Measurements from ENCODE around the gene PRKAA2.
"Not testable (repeated sequence)": the region's sequence is repeated elsewhere in the genome, so short reads cannot be mapped to it uniquely, and the experiment has no call there.

Gene PRKAA2

GRCh38 chr1:56644919-56645676, at the start of gene PRKAA2:
TSS of gene PRKAA2 (plus strand) at chr1:56645314. CDS start at chr1:56645388, 74 bp downstream.
- DNase-seq (ENCODE audit: low read depth in 1 of 2, low spot score in 1 of 2), result no peak

GRCh38 chr1:56595397-56596191, 49.5 kb upstream of the PRKAA2 start:
- DNase-seq (ENCODE audit: low read depth in 1 of 2, low spot score in 1 of 2), result not testable (repeated sequence)

DNA sequence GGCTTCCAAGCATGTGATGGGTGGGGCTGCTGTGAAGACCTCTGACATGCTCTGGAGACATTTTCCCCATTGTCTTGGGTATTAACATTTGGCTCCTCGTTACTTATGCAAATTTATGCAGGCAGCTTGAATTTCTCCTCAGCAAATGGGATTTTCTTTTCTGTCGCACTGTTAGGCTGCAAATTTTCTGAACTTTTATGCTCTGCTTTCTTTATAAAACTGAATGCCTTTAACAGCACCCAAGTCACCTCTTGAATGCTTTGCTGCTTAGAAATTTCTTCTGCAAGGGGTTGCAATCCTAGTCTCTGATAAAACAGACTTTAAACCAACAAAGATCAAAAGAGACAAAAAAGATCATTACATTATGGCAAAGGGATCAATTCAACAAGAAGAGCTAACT, 35.0 kb upstream of the PRKAA2 start:
- DNase-seq (ENCODE audit: low read depth in 1 of 2, low spot score in 1 of 2), result not testable (repeated sequence)

GRCh38 chr1:56610770-56611169, 34.3 kb upstream of the PRKAA2 start:
- DNase-seq (ENCODE audit: low read depth in 1 of 2, low spot score in 1 of 2), result not testable (repeated sequence)

DNA sequence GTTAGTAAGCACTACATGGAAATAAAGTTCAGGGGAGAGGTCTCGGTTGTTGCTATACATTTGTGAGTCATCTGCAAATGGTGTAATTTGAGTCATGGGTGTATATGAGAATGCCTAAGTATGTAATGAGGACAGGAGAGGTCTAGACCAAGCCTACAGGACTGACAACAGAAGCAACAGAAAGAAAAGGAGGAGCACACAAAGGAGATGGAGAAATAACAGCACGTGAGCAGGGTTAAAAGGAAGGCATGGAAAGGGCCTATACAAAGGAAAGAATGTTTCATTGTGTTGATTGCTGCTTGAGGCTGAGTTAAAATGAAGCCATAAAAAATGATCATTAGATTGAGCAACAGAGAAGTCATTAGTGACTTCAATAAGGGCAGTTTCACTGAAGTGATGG, 28.0 kb upstream of the PRKAA2 start:
- no peak for DNase-seq (ENCODE audit: low read depth in 1 of 2, low spot score in 1 of 2)

DNA sequence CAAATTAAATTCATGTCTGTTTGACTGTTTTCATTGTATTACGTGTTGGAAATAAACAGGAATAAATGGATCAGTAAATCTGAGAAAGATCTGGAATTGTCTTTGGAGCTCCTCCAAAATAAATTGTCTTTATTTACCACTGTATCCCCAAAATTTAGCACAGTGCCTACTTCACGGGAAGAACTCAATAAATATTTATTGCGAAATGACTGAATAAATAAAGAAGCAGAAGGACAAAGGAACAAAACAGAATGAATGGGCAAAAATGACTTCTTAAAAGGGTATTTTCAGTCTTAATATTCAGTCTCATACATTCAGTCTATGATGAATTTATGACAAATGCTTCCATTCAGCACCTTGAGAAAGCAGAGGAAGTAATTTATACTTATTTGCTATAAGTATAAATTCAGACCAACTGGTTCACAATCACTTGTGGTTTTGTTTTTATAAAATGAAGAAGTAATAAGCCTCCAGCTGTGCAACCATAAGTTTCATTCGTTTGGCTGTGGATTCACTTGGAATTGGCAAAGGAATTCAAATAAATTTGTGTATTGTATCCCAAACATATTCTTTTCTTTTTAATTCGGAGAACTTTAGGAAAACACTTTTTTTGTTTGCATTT, 19.2 kb upstream of the PRKAA2 start:
- DNase-seq (ENCODE audit: low read depth in 1 of 2, low spot score in 1 of 2), result no peak

DNA sequence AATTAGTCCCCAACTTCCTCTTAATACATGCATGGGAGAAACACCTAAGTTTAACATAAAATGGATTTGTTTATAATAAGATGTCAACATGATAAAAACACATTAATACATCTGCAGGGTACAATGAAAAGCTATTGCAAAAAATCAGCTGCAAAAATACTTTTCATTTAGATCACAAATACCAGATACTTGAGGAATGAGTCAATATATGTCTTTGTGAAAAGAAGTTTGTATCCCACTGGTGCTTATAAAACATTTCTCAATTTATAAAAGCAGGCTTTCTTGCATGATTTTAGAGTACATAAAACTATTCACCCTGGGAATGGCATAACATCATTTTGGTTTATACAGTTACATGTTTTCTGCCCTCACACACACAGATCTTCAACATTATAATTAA, 18.6 kb upstream of the PRKAA2 start:
- no peak for DNase-seq (ENCODE audit: low read depth in 1 of 2, low spot score in 1 of 2)

- no peak for DNase-seq (ENCODE audit: low read depth in 1 of 2, low spot score in 1 of 2)
These were observed 18.0 kb upstream of the PRKAA2 start for GRCh38 chr1:56627019-56627635.

DNA sequence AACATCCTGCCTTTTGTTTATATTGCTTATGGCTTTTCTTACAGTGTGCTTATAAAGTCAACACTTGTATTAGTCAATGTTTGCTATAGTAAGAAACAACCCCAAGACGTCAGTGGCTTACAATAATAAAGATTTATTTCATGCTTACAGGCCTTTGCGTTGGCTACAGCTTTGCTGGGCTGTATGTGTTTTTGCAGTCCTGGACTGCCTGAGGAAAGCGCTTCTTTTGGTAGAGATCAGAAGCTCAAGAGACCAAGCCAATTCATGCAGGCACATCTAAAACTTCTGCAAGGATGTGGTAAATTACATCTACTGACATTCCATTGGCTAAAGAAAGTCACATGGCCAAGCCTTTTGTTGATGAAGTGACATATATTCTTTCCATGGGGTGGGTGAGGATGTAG, 17.5 kb upstream of the PRKAA2 start:
- DNase-seq (ENCODE audit: low read depth in 1 of 2, low spot score in 1 of 2), result no peak

GRCh38 chr1:56630786-56631185, 14.3 kb upstream of the PRKAA2 start:
- DNase-seq (ENCODE audit: low read depth in 1 of 2, low spot score in 1 of 2), result no peak

DNA sequence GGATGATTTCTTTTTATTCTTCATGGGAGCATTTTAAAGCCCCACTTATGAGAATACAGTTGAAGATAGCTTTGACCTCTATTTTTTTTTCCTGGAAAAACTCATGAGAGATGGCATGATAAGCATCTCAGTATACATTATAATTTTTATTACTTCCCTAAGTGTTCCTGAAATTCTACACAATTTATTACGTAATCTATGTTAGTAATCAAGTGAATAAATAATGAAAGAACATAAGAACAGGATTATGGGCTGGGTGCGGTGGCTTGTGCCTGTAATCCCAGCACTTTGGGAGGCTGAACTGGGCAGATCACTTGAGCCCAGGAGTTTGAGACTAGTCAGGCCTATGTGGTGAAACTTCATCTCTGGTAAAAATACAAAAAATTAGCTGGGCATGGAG, 13.2 kb upstream of the PRKAA2 start:
- no peak for DNase-seq (ENCODE audit: low read depth in 1 of 2, low spot score in 1 of 2)

DNA sequence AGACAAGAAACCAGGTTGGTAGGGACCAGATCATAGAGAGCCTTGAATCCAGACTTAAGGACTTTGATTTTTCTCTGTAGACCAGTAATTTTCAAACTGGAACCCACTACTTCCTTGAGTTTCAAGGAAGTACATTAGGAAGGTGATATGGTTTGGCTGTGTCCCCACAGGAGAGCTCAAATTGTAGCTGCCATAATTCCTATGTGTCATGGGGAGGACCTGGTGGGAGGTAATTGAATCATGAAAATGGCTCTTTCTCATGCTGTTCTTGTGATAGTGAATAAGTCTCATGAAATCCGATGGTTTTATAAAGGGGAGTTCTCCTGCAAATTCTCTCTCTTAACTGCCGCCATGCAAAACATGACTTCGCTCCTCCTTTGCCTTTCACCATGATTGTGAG, 10.1 kb upstream of the PRKAA2 start:
- no peak for DNase-seq (ENCODE audit: low read depth in 1 of 2, low spot score in 1 of 2)

- no peak for DNase-seq (ENCODE audit: low read depth in 1 of 2, low spot score in 1 of 2)
These were observed 6.9 kb upstream of the PRKAA2 start for GRCh38 chr1:56638248-56638647.

GRCh38 chr1:56639211-56639610, 5.9 kb upstream of the PRKAA2 start:
- DNase-seq (ENCODE audit: low read depth in 1 of 2, low spot score in 1 of 2), result no peak

- DNase-seq (ENCODE audit: low read depth in 1 of 2, low spot score in 1 of 2), result no peak
These were observed 1.5 kb upstream of the PRKAA2 start for GRCh38 chr1:56643661-56644060.

GRCh38 chr1:56644064-56644918, 823 bp upstream of the PRKAA2 start:
- no peak for DNase-seq (ENCODE audit: low read depth in 1 of 2, low spot score in 1 of 2)

GRCh38 chr1:56645677-56646305, 677 bp downstream of the PRKAA2 start:
- no peak for DNase-seq (ENCODE audit: low read depth in 1 of 2, low spot score in 1 of 2)

- no peak for DNase-seq (ENCODE audit: low read depth in 1 of 2, low spot score in 1 of 2)
These were observed 1.5 kb downstream of the PRKAA2 start for GRCh38 chr1:56646611-56647010.

- DNase-seq (ENCODE audit: low read depth in 1 of 2, low spot score in 1 of 2), result no peak
These were observed 2.0 kb downstream of the PRKAA2 start for GRCh38 chr1:56647106-56647505.

DNA sequence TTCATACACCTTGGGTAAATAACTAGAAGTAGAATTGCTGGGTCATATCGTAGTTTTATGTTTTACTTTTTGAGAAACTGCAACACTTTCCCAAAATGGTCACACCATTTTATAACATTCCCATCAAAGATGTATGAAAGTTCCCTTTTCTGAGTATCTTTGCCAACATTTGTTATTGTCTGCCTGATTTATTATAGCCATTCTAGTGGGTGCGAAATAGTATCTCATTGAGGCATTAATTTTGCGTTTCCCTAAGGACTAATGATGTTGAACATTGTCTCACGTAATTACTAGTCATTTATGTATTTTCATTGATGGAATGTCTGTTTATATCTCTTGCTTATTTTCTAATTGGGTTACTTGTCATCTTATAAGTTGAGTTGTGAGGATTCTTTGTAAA, 3.4 kb downstream of the PRKAA2 start:
- DNase-seq (ENCODE audit: low read depth in 1 of 2, low spot score in 1 of 2), result no peak

Measured in activated CD4-positive, alpha-beta T cell treated with anti-CD3 and anti-CD28 coated beads, Interleukin-2, amount 50 U/mL, for 24 hours (primary cell).